Osteoblast (primary cell): ENCODE measurements around the gene TMEM38A. TPM values are rescaled to one million over a fixed set of nuclear protein-coding genes. Genes with fewer than 3 reads are reported as not detected.

Source experiments
- DNase-seq: peaks from one replicate; pipeline ENCODE4 v3.0.0; 2011; ENCODE audit warnings: low spot score, mixed read lengths; ENCODE audit not compliant: insufficient read length; ENCODE audit errors: missing footprints
- H2AFZ ChIP-seq: 2 replicates; pipeline ENCODE4 v1.6.0; 2011; ENCODE audit warnings: mild to moderate bottlenecking, low read length
- H3K27ac ChIP-seq: 2 replicates; pipeline ENCODE4 v1.5.1; 2011; ENCODE audit warnings: mild to moderate bottlenecking, low read depth, low read length, moderate library complexity
- H3K27me3 ChIP-seq: 2 replicates; pipeline ENCODE4 v1.6.0; 2012; ENCODE audit warnings: mild to moderate bottlenecking, control low read depth, inconsistent platforms, low read length, moderate library complexity; ENCODE audit not compliant: insufficient read depth
- H3K36me3 ChIP-seq: 2 replicates; pipeline ENCODE4 v1.5.1; 2011; ENCODE audit warnings: mild to moderate bottlenecking, low read length, control low read depth, moderate library complexity; ENCODE audit not compliant: insufficient read depth
- H3K4me1 ChIP-seq: 2 replicates; pipeline ENCODE4 v1.5.1; 2011; ENCODE audit warnings: mild to moderate bottlenecking, low read length, control low read depth, moderate library complexity; ENCODE audit not compliant: insufficient read depth
- H3K4me2 ChIP-seq: 2 replicates; pipeline ENCODE4 v1.6.0; 2011; ENCODE audit warnings: mild to moderate bottlenecking, low read length; ENCODE audit not compliant: insufficient read depth
- H3K4me3 ChIP-seq: fragments of 200-600 bp; sonication (generic); 3 replicates; pipeline ENCODE4 v1.5.1; 2012; ENCODE audit warnings: mild to moderate bottlenecking, low read length, inconsistent platforms; ENCODE audit not compliant: insufficient read depth
- H3K79me2 ChIP-seq: 2 replicates; pipeline ENCODE4 v1.6.0; 2012; ENCODE audit warnings: mild to moderate bottlenecking, low read length, control low read depth, inconsistent platforms; ENCODE audit not compliant: insufficient read depth
- H3K9me3 ChIP-seq: 2 replicates; pipeline ENCODE4 v1.5.1; 2011; ENCODE audit warnings: low read depth, low read length, control low read depth
- H4K20me1 ChIP-seq: 2 replicates; pipeline ENCODE4 v1.6.0; 2012; ENCODE audit warnings: mild to moderate bottlenecking, low read length, control low read depth; ENCODE audit not compliant: insufficient read depth
- total RNA-seq: library from RNA; depleted of rRNA; stranded (reverse); fragments of >200 nt; gene quantifications from 2 replicates; pipeline ENCODE4 v1.2.3, GENCODE V29; 2012
- TF ChIP-seq, protein P1 (sequence below): IDR thresholded peaks from 2 replicates; pipeline ENCODE4 v1.5.1; 2011; ENCODE audit warnings: mild to moderate bottlenecking, low read depth, low read length, moderate library complexity; ENCODE audit errors: extremely low read depth

The TMEM38A gene
- total RNA-seq, 1 donor = 2.5 TPM

GRCh38 chr19:16714702-16715287 lies 53.9 kb downstream of the TMEM38A start:
- peaks cover 6% of the 10 kb centered on the region for H3K4me1 ChIP-seq
- H2AFZ ChIP-seq = no peak overlapping the region
- H3K27ac ChIP-seq = no peak overlapping the region
- H3K4me3 ChIP-seq = no peak overlapping the region
- H4K20me1 ChIP-seq = no peaks in the 10 kb centered on the region
- no peaks in the 10 kb centered on the region for H3K79me2 ChIP-seq
- no peaks in the 10 kb centered on the region for H3K36me3 ChIP-seq
- DNase-seq = peak; percentile 67
- TF ChIP-seq, protein P1, sequence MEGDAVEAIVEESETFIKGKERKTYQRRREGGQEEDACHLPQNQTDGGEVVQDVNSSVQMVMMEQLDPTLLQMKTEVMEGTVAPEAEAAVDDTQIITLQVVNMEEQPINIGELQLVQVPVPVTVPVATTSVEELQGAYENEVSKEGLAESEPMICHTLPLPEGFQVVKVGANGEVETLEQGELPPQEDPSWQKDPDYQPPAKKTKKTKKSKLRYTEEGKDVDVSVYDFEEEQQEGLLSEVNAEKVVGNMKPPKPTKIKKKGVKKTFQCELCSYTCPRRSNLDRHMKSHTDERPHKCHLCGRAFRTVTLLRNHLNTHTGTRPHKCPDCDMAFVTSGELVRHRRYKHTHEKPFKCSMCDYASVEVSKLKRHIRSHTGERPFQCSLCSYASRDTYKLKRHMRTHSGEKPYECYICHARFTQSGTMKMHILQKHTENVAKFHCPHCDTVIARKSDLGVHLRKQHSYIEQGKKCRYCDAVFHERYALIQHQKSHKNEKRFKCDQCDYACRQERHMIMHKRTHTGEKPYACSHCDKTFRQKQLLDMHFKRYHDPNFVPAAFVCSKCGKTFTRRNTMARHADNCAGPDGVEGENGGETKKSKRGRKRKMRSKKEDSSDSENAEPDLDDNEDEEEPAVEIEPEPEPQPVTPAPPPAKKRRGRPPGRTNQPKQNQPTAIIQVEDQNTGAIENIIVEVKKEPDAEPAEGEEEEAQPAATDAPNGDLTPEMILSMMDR = peak; percentile 94
- no peaks in the 10 kb centered on the region for H3K9me3 ChIP-seq
- H3K27me3 ChIP-seq = no peaks in the 10 kb centered on the region
- no peak overlapping the region for H3K4me2 ChIP-seq

GRCh38 chr19:16715611-16716010 lies 54.7 kb downstream of the TMEM38A start:
- H3K4me1 ChIP-seq = peaks cover 6% of the 10 kb centered on the region
- H3K79me2 ChIP-seq = no peaks in the 10 kb centered on the region
- H3K4me2 ChIP-seq = no peak overlapping the region
- no peak overlapping the region for H2AFZ ChIP-seq
- TF ChIP-seq, protein P1 = no peak
- H3K27ac ChIP-seq = no peak overlapping the region
- H4K20me1 ChIP-seq = no peaks in the 10 kb centered on the region
- no peaks in the 10 kb centered on the region for H3K36me3 ChIP-seq
- no peak for DNase-seq
- no peaks in the 10 kb centered on the region for H3K27me3 ChIP-seq
- no peak overlapping the region for H3K4me3 ChIP-seq
- H3K9me3 ChIP-seq = no peaks in the 10 kb centered on the region

GRCh38 chr19:16721051-16721450 lies 60.1 kb downstream of the TMEM38A start:
- TF ChIP-seq, protein P1 = no peak
- H3K27ac ChIP-seq = no peak overlapping the region
- peaks cover 6% of the 10 kb centered on the region for H3K4me1 ChIP-seq
- no peak overlapping the region for H3K4me3 ChIP-seq
- H3K79me2 ChIP-seq = no peaks in the 10 kb centered on the region
- H3K36me3 ChIP-seq = no peaks in the 10 kb centered on the region
- no peaks in the 10 kb centered on the region for H3K27me3 ChIP-seq
- no peaks in the 10 kb centered on the region for H3K9me3 ChIP-seq
- no peak overlapping the region for H3K4me2 ChIP-seq
- H2AFZ ChIP-seq = no peak overlapping the region
- DNase-seq = no peak
- H4K20me1 ChIP-seq = no peaks in the 10 kb centered on the region

DNA sequence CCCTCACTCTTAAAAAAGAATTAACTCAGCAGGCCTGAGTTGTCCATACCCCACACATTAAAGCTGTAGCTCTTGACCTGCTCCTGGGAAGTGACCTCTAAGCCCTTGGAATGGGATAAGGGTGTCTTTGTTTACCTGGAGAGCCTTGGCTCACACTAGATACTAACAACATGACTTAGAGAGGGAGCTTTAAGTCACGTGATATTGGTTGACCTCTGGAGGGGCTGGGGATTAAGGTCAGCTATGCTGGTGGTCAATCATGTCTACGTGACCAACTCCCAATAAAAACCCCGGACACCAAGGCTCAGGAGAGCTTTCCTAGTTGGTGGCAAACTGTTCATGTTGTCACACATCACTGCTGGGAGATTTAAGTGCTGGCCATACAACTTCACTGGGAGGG lies 61.7 kb downstream of the TMEM38A start:
- H3K27me3 ChIP-seq = no peaks in the 10 kb centered on the region
- H3K79me2 ChIP-seq = no peaks in the 10 kb centered on the region
- no peaks in the 10 kb centered on the region for H3K9me3 ChIP-seq
- H2AFZ ChIP-seq = no peak overlapping the region
- DNase-seq = no peak
- H3K4me1 ChIP-seq = peaks cover 6% of the 10 kb centered on the region
- H3K36me3 ChIP-seq = no peaks in the 10 kb centered on the region
- TF ChIP-seq, protein P1 = no peak
- no peaks in the 10 kb centered on the region for H4K20me1 ChIP-seq
- no peak overlapping the region for H3K4me3 ChIP-seq
- H3K4me2 ChIP-seq = no peak overlapping the region
- H3K27ac ChIP-seq = no peak overlapping the region
